GM12875 (cell line): ENCODE data around the gene CACNG3.

Experiments used
- H3K4me3 ChIP-seq: one replicate; pipeline ENCODE4 v1.5.1; 2011; ENCODE audit warnings: low read depth, low read length, control low read depth
- CTCF ChIP-seq: IDR thresholded peaks from 2 replicates; pipeline ENCODE4 v1.5.1; 2011; ENCODE audit warnings: low read depth, mild to moderate bottlenecking, control low read depth, inconsistent platforms, low read length, moderate library complexity, borderline replicate concordance; ENCODE audit not compliant: insufficient read depth

CACNG3 gene

DNA sequence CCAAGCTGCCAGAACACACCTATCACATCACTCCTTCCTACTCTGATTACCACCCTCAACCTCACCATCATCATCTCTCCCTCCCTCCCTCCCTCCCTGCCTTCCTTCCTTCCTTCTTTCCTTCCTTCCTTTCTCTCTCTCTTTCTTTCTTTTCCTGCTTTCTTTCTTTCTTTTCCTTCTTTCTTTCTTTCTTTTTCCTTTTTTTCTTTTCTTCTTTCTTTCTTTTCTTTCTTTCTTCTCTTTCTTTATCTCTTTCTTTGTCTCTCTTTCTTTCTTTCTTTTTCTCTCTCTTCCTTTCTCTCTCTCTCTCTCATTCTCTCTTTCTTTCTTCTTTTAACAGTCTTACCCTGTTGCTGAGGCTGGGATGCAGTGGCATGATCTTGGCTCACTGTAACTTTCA is 59.2 kb downstream of the CACNG3 start:
- no peak for TF ChIP-seq CTCF
- no peak overlapping the region for H3K4me3 ChIP-seq

GRCh38 chr16:24318680-24319079 is 62.5 kb downstream of the CACNG3 start:
- no peak for TF ChIP-seq CTCF
- no peak overlapping the region for H3K4me3 ChIP-seq

- TF ChIP-seq CTCF, result no peak
- no peak overlapping the region for H3K4me3 ChIP-seq
These were observed 63.1 kb downstream of the CACNG3 start for GRCh38 chr16:24319126-24319814.

DNA sequence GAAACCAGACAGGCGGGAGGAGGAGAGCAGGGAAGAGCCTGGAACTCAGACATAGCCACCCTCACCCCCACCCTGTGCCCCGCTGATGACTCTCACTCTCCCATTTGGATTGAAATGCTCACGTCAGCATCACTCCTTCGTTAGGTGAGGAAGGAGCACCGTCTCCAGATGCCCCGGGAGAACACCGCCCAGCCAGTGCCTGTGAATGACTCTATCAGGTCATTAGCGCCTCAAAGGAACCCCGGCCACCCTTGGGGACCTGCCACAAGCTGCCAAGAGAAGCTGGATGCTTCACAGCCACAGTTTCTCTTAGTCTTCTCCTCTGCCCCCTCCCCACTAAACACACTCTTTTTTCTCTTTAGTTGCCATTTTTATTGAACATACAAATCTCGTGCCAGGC is 66.0 kb downstream of the CACNG3 start:
- no peak overlapping the region for H3K4me3 ChIP-seq
- no peak for TF ChIP-seq CTCF

- H3K4me3 ChIP-seq, result no peak overlapping the region
- no peak for TF ChIP-seq CTCF
These were observed 68.3 kb downstream of the CACNG3 start for GRCh38 chr16:24324421-24324820.

DNA sequence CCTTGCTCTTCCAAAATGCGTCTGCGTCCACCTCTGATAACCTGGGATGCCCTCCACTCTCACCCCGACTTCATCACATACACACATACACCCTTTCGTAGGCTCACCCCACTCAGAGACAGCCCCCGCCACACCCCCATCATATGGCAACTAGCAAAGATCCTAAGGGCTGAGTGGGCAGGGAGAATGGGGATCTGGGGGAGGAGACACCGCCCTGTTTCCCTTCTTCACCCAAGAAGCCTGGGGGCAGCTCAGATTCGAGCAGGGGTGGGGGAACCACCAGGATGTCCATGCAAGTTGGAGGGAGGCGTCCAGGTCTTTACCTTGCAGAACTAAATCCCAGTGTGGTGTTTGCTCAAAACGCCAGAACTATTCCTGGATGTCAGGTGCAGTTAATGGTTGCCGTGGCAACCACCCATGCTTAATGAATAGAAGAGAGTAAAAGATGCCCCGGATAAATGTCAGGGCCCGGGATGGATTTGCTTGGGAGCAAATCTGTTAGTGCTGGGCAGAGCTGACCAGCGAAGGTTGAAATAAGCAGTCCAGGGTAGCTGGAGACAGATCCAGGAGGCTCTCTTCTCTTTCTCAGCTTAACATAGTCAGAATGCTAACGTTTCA is 72.8 kb downstream of the CACNG3 start:
- no peak for TF ChIP-seq CTCF
- H3K4me3 ChIP-seq, result no peak overlapping the region

GRCh38 chr16:24332178-24332577 is 76.0 kb downstream of the CACNG3 start:
- no peak for TF ChIP-seq CTCF
- H3K4me3 ChIP-seq, result no peak overlapping the region
